ENCODE results near the gene CACNA1C. TPM values are rescaled to one million over a fixed set of nuclear protein-coding genes. Genes with fewer than 3 reads are reported as not detected.

The CACNA1C gene
- total RNA-seq, 4 donors from 2014 or later, result 3.8 to 13.6 (median 5.7) TPM

DNA sequence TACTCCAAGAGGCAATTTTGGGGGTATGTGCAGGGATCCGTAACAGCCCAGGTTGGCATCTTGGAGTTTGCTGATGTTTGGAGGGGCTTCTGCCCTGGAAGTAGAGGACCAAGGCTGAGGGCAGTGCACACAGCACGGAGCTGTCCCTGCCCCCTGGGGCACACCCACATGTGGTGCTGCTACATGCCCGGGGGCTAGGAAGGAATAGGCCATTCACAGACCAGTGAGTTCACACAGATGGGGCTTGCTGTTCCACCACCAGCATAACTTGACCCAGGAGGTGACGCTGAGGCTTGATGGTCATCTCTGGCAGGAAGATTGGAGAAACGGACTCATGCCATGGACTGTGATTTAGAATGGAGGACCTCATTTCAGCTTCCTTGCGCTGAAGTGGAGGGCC is 510.9 kb downstream of the CACNA1C start:
- ATAC-seq (ENCODE audit: low FRiP score) (no peak), DNase-seq (ENCODE audit: low spot score) (no peak)
- no peak for TF ChIP-seq CTCF (IDR thresholded peaks at IDR 0.05)

- no peak for ATAC-seq (ENCODE audit: low FRiP score)
- DNase-seq (ENCODE audit: low spot score), result no peak
- no peak for TF ChIP-seq CTCF (IDR thresholded peaks at IDR 0.05)
These were observed 513.4 kb downstream of the CACNA1C start for GRCh38 chr12:2566161-2566560.

DNA sequence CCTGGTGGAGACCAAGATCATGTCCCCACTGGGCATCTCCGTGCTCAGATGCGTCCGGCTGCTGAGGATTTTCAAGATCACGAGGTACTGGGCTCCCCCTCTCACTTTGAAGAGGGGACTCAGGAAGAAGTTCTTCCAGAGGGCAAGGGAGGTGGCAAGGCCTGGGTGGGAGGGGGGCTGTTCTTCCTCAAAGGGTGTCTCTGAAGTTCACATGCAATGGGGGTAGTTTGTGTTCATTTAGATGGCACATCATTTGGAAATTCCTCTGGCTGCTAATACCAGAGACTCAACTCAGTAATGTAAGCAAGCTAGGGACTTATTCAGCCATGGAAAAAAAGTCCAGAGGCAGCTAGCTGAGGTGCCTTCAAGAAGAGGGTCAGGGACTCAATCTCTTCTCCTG is 514.9 kb downstream of the CACNA1C start:
- ATAC-seq (ENCODE audit: low FRiP score), result no peak
- no peak for TF ChIP-seq CTCF (IDR thresholded peaks at IDR 0.05)

GRCh38 chr12:2570562-2570961 is 517.8 kb downstream of the CACNA1C start:
- DNase-seq (ENCODE audit: low spot score) (no peak), ATAC-seq (ENCODE audit: low FRiP score) (no peak)
- TF ChIP-seq CTCF (IDR thresholded peaks at IDR 0.05), result no peak

More for the DNA sequence above, 514.9 kb downstream of the CACNA1C start:
- DNase-seq (ENCODE audit: low spot score), result no peak

DNA sequence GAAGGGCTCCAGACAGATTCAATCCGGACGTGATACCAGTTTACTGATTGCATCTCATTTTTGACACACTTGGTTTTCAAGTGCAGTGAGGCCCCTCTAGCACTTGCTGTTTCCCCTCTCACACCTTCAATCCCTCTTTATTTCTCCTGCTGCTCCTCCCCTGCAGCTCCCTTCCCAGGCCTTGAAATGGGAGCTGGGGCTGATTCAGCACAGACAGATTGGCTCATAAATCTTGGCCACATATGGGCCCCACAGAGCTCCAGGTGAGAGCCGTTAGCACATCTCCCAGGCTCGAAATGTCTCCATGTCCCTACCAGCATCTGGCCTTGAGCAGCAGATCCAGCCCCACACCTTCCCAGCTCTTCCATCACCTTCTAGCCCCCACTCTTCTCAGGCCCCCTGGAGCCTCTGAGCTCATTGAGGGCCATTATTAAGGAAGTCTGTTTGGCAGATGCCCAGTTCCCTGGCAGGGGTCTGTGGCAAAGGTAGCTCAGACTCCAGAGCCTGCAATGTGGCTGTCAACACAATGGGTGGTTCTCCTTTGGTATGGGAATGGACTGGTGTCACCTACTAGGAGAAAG is 521.7 kb downstream of the CACNA1C start:
- DNase-seq (ENCODE audit: low spot score), result no peak
- no peak for TF ChIP-seq CTCF (IDR thresholded peaks at IDR 0.05)
- no peak for ATAC-seq (ENCODE audit: low FRiP score)

GRCh38 chr12:2575245-2575644 is 522.5 kb downstream of the CACNA1C start:
- TF ChIP-seq CTCF (IDR thresholded peaks at IDR 0.05), result no peak
- ATAC-seq (ENCODE audit: low FRiP score) (no peak), DNase-seq (ENCODE audit: low spot score) (no peak)

GRCh38 chr12:2578211-2578610 is 525.4 kb downstream of the CACNA1C start:
- ATAC-seq (ENCODE audit: low FRiP score) (no peak), DNase-seq (ENCODE audit: low spot score) (no peak)
- no peak for TF ChIP-seq CTCF (IDR thresholded peaks at IDR 0.05)
